ENCODE data around the gene ANGPTL2.

Gene ANGPTL2

DNA sequence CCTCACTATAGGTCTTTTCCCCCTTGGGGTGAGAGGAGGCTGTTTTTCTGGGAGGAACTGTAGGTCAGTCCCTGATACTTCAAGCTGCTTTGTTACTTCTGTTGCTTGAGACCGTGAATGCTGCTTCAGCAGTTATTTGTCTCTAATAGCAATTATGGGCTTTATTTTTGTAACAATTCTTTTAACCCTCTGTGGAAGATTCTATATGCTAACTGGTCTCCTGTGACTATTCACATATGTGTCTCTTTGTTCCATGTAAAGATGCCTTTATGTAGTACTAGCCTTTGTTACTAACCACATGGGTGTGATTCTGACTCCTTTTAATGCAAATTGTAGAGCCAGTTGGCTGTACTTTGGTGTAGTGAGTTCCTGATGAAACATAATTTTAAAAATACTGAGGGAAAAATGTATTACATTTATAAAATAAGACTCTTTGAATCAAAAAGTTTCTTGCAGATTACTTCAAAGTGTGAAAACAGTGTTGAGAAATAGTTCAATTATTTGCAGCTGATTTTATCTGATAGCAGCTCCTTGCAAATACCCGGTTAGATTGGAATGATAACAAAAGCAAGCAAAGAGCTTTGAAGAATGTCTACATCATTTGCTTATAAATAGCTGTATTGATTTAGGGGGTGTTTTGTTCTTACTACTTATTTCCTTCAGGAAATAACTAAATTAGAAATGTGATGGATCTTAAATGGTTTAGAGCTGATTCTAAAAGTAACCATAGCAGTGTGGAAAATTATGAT lies 46.6 kb downstream of the ANGPTL2 start:
- ATAC-seq = no peak
- TF ChIP-seq ZNF8 (CRISPR knock-in tag; IDR thresholded peaks at IDR 0.05) (no peak), TOX (CRISPR knock-in tag; IDR thresholded peaks at IDR 0.05; ENCODE audit: borderline replicate concordance) (no peak), ZNF70 (CRISPR knock-in tag; IDR thresholded peaks at IDR 0.05) (no peak), CSDC2 (CRISPR knock-in tag; IDR thresholded peaks at IDR 0.05) (no peak), SNAI2 (CRISPR knock-in tag; IDR thresholded peaks at IDR 0.05) (no peak), RARB (CRISPR knock-in tag; IDR thresholded peaks at IDR 0.05) (no peak), ZFP30 (CRISPR knock-in tag; IDR thresholded peaks at IDR 0.05) (no peak), ARNTL (CRISPR knock-in tag; IDR thresholded peaks at IDR 0.05; ENCODE audit: borderline replicate concordance, low read depth) (no peak)
- TF ChIP-seq, protein P1, sequence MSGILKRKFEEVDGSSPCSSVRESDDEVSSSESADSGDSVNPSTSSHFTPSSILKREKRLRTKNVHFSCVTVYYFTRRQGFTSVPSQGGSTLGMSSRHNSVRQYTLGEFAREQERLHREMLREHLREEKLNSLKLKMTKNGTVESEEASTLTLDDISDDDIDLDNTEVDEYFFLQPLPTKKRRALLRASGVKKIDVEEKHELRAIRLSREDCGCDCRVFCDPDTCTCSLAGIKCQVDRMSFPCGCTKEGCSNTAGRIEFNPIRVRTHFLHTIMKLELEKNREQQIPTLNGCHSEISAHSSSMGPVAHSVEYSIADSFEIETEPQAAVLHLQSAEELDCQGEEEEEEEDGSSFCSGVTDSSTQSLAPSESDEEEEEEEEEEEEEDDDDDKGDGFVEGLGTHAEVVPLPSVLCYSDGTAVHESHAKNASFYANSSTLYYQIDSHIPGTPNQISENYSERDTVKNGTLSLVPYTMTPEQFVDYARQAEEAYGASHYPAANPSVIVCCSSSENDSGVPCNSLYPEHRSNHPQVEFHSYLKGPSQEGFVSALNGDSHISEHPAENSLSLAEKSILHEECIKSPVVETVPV (CRISPR knock-in tag; IDR thresholded peaks at IDR 0.05) = no peak
- TF ChIP-seq, protein P2, sequence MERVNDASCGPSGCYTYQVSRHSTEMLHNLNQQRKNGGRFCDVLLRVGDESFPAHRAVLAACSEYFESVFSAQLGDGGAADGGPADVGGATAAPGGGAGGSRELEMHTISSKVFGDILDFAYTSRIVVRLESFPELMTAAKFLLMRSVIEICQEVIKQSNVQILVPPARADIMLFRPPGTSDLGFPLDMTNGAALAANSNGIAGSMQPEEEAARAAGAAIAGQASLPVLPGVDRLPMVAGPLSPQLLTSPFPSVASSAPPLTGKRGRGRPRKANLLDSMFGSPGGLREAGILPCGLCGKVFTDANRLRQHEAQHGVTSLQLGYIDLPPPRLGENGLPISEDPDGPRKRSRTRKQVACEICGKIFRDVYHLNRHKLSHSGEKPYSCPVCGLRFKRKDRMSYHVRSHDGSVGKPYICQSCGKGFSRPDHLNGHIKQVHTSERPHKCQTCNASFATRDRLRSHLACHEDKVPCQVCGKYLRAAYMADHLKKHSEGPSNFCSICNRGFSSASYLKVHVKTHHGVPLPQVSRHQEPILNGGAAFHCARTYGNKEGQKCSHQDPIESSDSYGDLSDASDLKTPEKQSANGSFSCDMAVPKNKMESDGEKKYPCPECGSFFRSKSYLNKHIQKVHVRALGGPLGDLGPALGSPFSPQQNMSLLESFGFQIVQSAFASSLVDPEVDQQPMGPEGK (CRISPR knock-in tag; IDR thresholded peaks at IDR 0.05; ENCODE audit: borderline replicate concordance) = no peak
- TF ChIP-seq, protein P3, sequence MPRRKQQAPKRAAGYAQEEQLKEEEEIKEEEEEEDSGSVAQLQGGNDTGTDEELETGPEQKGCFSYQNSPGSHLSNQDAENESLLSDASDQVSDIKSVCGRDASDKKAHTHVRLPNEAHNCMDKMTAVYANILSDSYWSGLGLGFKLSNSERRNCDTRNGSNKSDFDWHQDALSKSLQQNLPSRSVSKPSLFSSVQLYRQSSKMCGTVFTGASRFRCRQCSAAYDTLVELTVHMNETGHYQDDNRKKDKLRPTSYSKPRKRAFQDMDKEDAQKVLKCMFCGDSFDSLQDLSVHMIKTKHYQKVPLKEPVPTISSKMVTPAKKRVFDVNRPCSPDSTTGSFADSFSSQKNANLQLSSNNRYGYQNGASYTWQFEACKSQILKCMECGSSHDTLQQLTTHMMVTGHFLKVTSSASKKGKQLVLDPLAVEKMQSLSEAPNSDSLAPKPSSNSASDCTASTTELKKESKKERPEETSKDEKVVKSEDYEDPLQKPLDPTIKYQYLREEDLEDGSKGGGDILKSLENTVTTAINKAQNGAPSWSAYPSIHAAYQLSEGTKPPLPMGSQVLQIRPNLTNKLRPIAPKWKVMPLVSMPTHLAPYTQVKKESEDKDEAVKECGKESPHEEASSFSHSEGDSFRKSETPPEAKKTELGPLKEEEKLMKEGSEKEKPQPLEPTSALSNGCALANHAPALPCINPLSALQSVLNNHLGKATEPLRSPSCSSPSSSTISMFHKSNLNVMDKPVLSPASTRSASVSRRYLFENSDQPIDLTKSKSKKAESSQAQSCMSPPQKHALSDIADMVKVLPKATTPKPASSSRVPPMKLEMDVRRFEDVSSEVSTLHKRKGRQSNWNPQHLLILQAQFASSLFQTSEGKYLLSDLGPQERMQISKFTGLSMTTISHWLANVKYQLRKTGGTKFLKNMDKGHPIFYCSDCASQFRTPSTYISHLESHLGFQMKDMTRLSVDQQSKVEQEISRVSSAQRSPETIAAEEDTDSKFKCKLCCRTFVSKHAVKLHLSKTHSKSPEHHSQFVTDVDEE (CRISPR knock-in tag; IDR thresholded peaks at IDR 0.05) = no peak

DNA sequence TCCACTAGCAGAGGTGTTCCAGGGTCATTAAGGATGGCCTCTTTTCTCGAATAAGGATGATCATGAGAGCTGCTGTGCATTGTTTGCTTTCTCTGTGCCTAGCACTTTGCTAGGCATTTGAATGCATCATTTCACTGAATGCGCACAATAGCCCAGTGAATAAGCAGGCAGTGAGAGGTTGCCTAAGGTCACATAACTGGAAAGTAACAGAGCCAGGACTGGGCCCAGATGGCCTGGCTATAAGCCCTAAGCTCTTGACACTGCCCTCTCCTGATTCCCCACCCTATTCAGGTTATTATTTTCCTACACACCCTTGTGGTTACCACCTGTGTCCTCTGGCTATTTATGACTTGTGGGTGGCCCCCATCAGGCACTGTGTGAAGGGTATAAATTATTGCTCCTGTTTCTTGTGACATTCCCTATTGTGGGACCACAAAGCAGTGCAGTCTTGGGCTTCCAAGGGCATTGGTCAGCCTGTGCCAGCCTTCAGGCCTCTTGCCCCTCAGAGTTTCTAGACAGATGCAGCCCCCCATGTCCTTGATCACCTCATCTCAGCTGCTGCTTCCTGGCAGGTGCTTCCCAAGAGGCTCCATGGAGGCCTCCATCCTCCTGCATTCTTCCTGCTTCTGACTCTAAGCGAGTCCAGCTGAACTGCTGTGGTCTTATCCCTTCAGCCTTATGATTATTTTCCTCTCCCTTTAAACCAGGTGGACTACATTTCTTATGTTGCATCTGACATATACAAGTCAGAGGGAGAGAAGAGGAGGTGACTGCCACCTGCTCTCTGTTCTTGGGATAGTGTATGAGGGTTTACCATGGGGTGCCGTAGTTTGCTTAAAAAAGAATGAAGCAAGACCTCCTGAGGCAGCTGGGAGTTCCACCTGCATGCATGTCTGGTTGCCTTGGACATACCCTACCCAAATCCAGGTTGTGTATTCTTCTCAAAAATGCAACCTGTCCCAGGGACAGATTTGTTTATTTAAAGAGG lies 47.6 kb downstream of the ANGPTL2 start:
- no peak for TF ChIP-seq ZNF8 (CRISPR knock-in tag; IDR thresholded peaks at IDR 0.05)
- TF ChIP-seq ZNF565 (CRISPR knock-in tag; conservative IDR thresholded peaks at IDR 0.05; ENCODE audit: low read depth) = no peak
- TF ChIP-seq, protein P1 (CRISPR knock-in tag; IDR thresholded peaks at IDR 0.05) = no peak
- TF ChIP-seq ARNTL (CRISPR knock-in tag; IDR thresholded peaks at IDR 0.05; ENCODE audit: borderline replicate concordance, low read depth) = no peak
- TF ChIP-seq GLIS3 (CRISPR knock-in tag; IDR thresholded peaks at IDR 0.05) = no peak
- TF ChIP-seq BACH2 (CRISPR knock-in tag; IDR thresholded peaks at IDR 0.05; ENCODE audit: borderline replicate concordance) = no peak
- TF ChIP-seq TOX (CRISPR knock-in tag; IDR thresholded peaks at IDR 0.05; ENCODE audit: borderline replicate concordance) = no peak
- no peak for TF ChIP-seq TCF4 (CRISPR knock-in tag; IDR thresholded peaks at IDR 0.05; ENCODE audit: borderline replicate concordance)
- no peak for TF ChIP-seq OSR1 (CRISPR knock-in tag; IDR thresholded peaks at IDR 0.05)
- no peak for TF ChIP-seq ZFP3 (CRISPR knock-in tag; IDR thresholded peaks at IDR 0.05)
- no peak for TF ChIP-seq ZNF70 (CRISPR knock-in tag; IDR thresholded peaks at IDR 0.05)
- TF ChIP-seq, protein P2 (CRISPR knock-in tag; IDR thresholded peaks at IDR 0.05; ENCODE audit: borderline replicate concordance) = no peak
- TF ChIP-seq ISL1 (CRISPR knock-in tag; IDR thresholded peaks at IDR 0.05) = no peak
- ATAC-seq = no peak
